ENCODE data around the gene HACL1. TPM values are rescaled to one million over a fixed set of nuclear protein-coding genes. Genes with fewer than 3 reads are reported as not detected.
A peak's percentile ranks its signal among the peaks of the same experiment; 100 is the strongest.

Gene HACL1
- total RNA-seq, 1 donor from 2014 or later = 23.7 TPM

- no peaks in the 10 kb centered on the region for H3K9me3 Mint-ChIP-seq (ENCODE audit: unreplicated experiment)
- peaks cover 27% of the 10 kb centered on the region for H3K36me3 Mint-ChIP-seq (ENCODE audit: unreplicated experiment)
- H3K4me1 Mint-ChIP-seq (ENCODE audit: unreplicated experiment) = peaks cover 24% of the 10 kb centered on the region
- H3K27me3 Mint-ChIP-seq (ENCODE audit: unreplicated experiment) = no peaks in the 10 kb centered on the region
- no peak overlapping the region for H3K27ac Mint-ChIP-seq (ENCODE audit: unreplicated experiment)
- no peak overlapping the region for H3K4me3 Mint-ChIP-seq (ENCODE audit: unreplicated experiment)
- no peak for TF ChIP-seq CTCF (IDR thresholded peaks at IDR 0.05)
- no peak for DNase-seq (ENCODE audit: extremely low spot score, unreplicated experiment)
Measured at GRCh38 chr3:15595955-15596354, 5.4 kb downstream of the HACL1 start.

GRCh38 chr3:15592968-15593367 lies 8.4 kb downstream of the HACL1 start:
- Mint-ChIP-seq H3K4me1 (ENCODE audit: unreplicated experiment) (peaks cover 14% of the 10 kb centered on the region), H3K4me3 (ENCODE audit: unreplicated experiment) (no peak overlapping the region), H3K9me3 (ENCODE audit: unreplicated experiment) (no peaks in the 10 kb centered on the region), H3K36me3 (ENCODE audit: unreplicated experiment) (peaks cover 29% of the 10 kb centered on the region), H3K27me3 (ENCODE audit: unreplicated experiment) (no peaks in the 10 kb centered on the region), H3K27ac (ENCODE audit: unreplicated experiment) (no peak overlapping the region)
- no peak for DNase-seq (ENCODE audit: extremely low spot score, unreplicated experiment)
- TF ChIP-seq CTCF (IDR thresholded peaks at IDR 0.05) = no peak

GRCh38 chr3:15591928-15592327 lies 9.4 kb downstream of the HACL1 start:
- TF ChIP-seq CTCF (IDR thresholded peaks at IDR 0.05) = no peak
- no peaks in the 10 kb centered on the region for H3K9me3 Mint-ChIP-seq (ENCODE audit: unreplicated experiment)
- no peaks in the 10 kb centered on the region for H3K27me3 Mint-ChIP-seq (ENCODE audit: unreplicated experiment)
- H3K4me1 Mint-ChIP-seq (ENCODE audit: unreplicated experiment) = peaks cover 14% of the 10 kb centered on the region
- H3K36me3 Mint-ChIP-seq (ENCODE audit: unreplicated experiment) = peaks cover 21% of the 10 kb centered on the region
- no peak overlapping the region for H3K27ac Mint-ChIP-seq (ENCODE audit: unreplicated experiment)
- H3K4me3 Mint-ChIP-seq (ENCODE audit: unreplicated experiment) = no peak overlapping the region
- DNase-seq (ENCODE audit: extremely low spot score, unreplicated experiment) = no peak

GRCh38 chr3:15591242-15591641 lies 10.1 kb downstream of the HACL1 start:
- H3K4me1 Mint-ChIP-seq (ENCODE audit: unreplicated experiment) = peaks cover 14% of the 10 kb centered on the region
- peak overlapping the region; percentile 69 for H3K4me3 Mint-ChIP-seq (ENCODE audit: unreplicated experiment)
- no peak for TF ChIP-seq CTCF (IDR thresholded peaks at IDR 0.05)
- peaks cover 22% of the 10 kb centered on the region for H3K36me3 Mint-ChIP-seq (ENCODE audit: unreplicated experiment)
- H3K27me3 Mint-ChIP-seq (ENCODE audit: unreplicated experiment) = no peaks in the 10 kb centered on the region
- H3K27ac Mint-ChIP-seq (ENCODE audit: unreplicated experiment) = peak overlapping the region; percentile 84
- no peak for DNase-seq (ENCODE audit: extremely low spot score, unreplicated experiment)
- H3K9me3 Mint-ChIP-seq (ENCODE audit: unreplicated experiment) = no peaks in the 10 kb centered on the region

GRCh38 chr3:15585111-15585845 lies 16.1 kb downstream of the HACL1 start:
- no peak overlapping the region for H3K27ac Mint-ChIP-seq (ENCODE audit: unreplicated experiment)
- H3K9me3 Mint-ChIP-seq (ENCODE audit: unreplicated experiment) = no peaks in the 10 kb centered on the region
- no peak overlapping the region for H3K4me3 Mint-ChIP-seq (ENCODE audit: unreplicated experiment)
- H3K36me3 Mint-ChIP-seq (ENCODE audit: unreplicated experiment) = peaks cover 48% of the 10 kb centered on the region
- no peak for TF ChIP-seq CTCF (IDR thresholded peaks at IDR 0.05)
- no peak for DNase-seq (ENCODE audit: extremely low spot score, unreplicated experiment)
- H3K27me3 Mint-ChIP-seq (ENCODE audit: unreplicated experiment) = no peaks in the 10 kb centered on the region
- H3K4me1 Mint-ChIP-seq (ENCODE audit: unreplicated experiment) = peaks cover 17% of the 10 kb centered on the region
